Glutamatergic neuron (in vitro differentiated cells): ENCODE measurements around the gene PSMB10. TPM values are rescaled to one million over a fixed set of nuclear protein-coding genes. Genes with fewer than 3 reads are reported as not detected.

Experiments used
- DNase-seq: peaks from one replicate; pipeline ENCODE4 v3.0.0; 2022
- H3K27ac Mint-ChIP-seq: one replicate; pipeline ENCODE4 v1.8.0; 2020; ENCODE audit warnings: mild to moderate bottlenecking, mixed read lengths, inconsistent platforms; ENCODE audit not compliant: unreplicated experiment
- H3K27me3 Mint-ChIP-seq: one replicate; pipeline ENCODE4 v1.8.0; 2020; ENCODE audit warnings: mild to moderate bottlenecking, moderate library complexity, mixed read lengths, inconsistent platforms; ENCODE audit not compliant: unreplicated experiment
- H3K36me3 Mint-ChIP-seq: one replicate; pipeline ENCODE4 v1.8.0; 2020; ENCODE audit warnings: mild to moderate bottlenecking, mixed read lengths, inconsistent platforms; ENCODE audit not compliant: unreplicated experiment
- H3K4me1 Mint-ChIP-seq: one replicate; pipeline ENCODE4 v1.8.0; 2020; ENCODE audit warnings: mild to moderate bottlenecking, low read depth, mixed read lengths, inconsistent platforms; ENCODE audit not compliant: unreplicated experiment
- H3K4me3 Mint-ChIP-seq: one replicate; pipeline ENCODE4 v1.8.0; 2020; ENCODE audit warnings: mild to moderate bottlenecking, mixed read lengths, inconsistent platforms; ENCODE audit not compliant: unreplicated experiment
- H3K9me3 Mint-ChIP-seq: one replicate; pipeline ENCODE4 v1.8.0; 2020; ENCODE audit warnings: mild to moderate bottlenecking, moderate library complexity, mixed read lengths, inconsistent platforms; ENCODE audit not compliant: unreplicated experiment
- total RNA-seq: library from RNA; stranded (reverse); fragmentation: NEBNext Ultra II Directional; extraction: Animal tissue kit (Norgen Biotek cat#: 25700); gene quantifications from one replicate; pipeline ENCODE4 v1.2.1, GENCODE V29; 2021; ENCODE audit not compliant: unreplicated experiment
- TF ChIP-seq, protein P1 (sequence below): fragments of 200-600 bp; sonication (generic); IDR thresholded peaks from one replicate; pipeline ENCODE4 v1.5.0; 2021; ENCODE audit not compliant: partially characterized antibody, unreplicated experiment

PSMB10 gene
- total RNA-seq, 1 donor from 2014 or later = 11.0 TPM

DNA sequence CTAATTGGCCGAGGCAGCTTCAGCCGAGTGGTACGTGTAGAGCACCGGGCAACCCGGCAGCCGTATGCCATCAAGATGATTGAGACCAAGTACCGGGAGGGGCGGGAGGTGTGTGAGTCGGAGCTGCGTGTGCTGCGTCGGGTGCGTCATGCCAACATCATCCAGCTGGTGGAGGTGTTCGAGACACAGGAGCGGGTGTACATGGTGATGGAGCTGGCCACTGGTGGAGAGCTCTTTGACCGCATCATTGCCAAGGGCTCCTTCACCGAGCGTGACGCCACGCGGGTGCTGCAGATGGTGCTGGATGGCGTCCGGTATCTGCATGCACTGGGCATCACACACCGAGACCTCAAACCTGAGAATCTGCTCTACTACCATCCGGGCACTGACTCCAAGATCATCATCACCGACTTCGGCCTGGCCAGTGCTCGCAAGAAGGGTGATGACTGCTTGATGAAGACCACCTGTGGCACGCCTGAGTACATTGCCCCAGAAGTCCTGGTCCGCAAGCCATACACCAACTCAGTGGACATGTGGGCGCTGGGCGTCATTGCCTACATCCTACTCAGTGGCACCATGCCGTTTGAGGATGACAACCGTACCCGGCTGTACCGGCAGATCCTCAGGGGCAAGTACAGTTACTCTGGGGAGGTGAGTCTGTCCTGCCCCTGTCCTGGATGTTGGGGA is 27.5 kb downstream of the PSMB10 start:
- H3K36me3 Mint-ChIP-seq = no peaks in the 10 kb centered on the region
- no peak for DNase-seq
- TF ChIP-seq, protein P1, sequence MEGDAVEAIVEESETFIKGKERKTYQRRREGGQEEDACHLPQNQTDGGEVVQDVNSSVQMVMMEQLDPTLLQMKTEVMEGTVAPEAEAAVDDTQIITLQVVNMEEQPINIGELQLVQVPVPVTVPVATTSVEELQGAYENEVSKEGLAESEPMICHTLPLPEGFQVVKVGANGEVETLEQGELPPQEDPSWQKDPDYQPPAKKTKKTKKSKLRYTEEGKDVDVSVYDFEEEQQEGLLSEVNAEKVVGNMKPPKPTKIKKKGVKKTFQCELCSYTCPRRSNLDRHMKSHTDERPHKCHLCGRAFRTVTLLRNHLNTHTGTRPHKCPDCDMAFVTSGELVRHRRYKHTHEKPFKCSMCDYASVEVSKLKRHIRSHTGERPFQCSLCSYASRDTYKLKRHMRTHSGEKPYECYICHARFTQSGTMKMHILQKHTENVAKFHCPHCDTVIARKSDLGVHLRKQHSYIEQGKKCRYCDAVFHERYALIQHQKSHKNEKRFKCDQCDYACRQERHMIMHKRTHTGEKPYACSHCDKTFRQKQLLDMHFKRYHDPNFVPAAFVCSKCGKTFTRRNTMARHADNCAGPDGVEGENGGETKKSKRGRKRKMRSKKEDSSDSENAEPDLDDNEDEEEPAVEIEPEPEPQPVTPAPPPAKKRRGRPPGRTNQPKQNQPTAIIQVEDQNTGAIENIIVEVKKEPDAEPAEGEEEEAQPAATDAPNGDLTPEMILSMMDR = no peak
- no peak overlapping the region for H3K4me3 Mint-ChIP-seq
- H3K4me1 Mint-ChIP-seq = no peaks in the 10 kb centered on the region
- no peaks in the 10 kb centered on the region for H3K27me3 Mint-ChIP-seq
- no peak overlapping the region for H3K27ac Mint-ChIP-seq
- peaks cover 4% of the 10 kb centered on the region for H3K9me3 Mint-ChIP-seq

DNA sequence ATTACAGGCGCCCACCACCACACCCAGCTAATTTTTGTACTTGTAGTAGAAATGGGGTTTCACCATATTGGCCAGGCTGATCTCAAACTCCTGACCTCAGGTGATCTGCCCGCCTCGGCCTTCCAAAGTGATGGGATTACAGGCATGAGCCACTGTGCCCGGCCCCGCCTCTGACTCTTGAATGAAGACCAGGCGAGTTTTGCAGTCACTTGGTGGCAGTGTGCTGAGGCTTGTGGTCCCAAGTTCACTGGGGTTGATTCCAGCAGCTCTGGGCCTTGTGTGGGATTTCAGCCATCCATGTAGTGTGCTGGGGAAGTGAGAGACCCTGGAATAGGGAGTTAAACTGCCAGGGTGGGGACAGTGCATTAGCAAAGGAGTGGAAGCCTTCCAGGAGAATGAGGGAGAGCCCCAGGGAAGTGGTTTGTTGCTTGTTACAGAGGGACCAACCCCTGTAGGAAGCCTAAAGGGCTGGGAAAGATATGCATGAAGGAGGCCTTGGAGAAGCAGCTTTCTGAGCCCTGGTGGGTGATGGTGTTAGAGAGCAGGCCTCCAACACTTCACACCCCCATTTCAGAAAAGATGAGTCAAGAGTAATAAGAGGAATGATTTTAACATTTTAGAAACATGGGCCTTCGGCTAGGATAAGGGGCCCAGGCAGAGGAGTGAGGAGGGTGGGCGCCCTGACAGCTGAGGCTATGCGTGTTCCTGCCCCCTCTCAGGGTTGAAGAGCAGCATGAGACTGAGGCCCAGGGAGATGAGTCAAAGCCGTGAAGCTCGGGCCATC is 29.1 kb downstream of the PSMB10 start:
- Mint-ChIP-seq H3K4me3 (peak overlapping the region; percentile 25), H3K9me3 (peaks cover 4% of the 10 kb centered on the region), H3K36me3 (no peaks in the 10 kb centered on the region), H3K27ac (no peak overlapping the region), H3K4me1 (no peaks in the 10 kb centered on the region), H3K27me3 (no peaks in the 10 kb centered on the region)
- no peak for DNase-seq
- TF ChIP-seq, protein P1 = no peak

DNA sequence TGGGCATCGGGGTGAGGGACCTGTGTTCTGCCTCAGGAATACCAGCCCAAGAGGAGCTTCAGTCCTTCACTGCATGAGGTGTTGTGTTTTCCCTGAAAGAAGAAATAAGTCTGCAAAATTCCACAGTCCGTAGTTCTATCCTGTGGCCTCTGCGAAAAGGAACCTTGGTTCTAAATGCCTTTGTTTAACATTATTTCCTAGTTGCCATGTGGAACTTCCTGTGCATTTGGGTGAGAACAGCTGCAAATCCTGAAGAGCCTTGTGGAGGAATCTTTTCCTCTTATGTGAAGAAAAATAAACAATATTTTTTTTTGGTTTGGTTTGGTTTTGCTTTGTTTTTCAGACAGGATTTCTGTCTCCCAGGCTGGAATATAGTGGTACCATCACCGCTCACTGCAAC is 33.8 kb downstream of the PSMB10 start:
- peaks cover 2% of the 10 kb centered on the region for H3K27me3 Mint-ChIP-seq
- peaks cover 10% of the 10 kb centered on the region for H3K4me1 Mint-ChIP-seq
- H3K4me3 Mint-ChIP-seq = no peak overlapping the region
- no peak overlapping the region for H3K27ac Mint-ChIP-seq
- TF ChIP-seq, protein P1 = no peak
- DNase-seq = no peak
- no peaks in the 10 kb centered on the region for H3K36me3 Mint-ChIP-seq
- H3K9me3 Mint-ChIP-seq = peaks cover 1% of the 10 kb centered on the region

DNA sequence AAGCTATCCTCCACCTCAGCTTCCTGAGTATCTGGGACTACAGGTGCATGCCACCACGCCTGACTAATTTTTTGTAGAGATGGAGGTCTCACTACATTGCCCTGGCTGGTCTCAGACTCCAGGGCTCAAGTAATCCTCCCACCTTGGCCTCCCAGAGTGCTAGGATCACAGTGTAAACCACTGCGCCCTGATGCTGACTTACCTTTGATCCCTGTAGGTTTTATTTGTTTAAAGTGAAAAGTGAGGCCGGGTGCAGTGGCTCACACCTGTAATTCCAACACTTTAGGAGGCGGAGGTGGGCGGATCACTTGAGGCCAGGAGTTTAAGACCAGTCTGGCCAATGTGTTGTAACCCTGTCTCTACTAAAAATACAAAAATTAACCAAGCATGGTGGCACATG is 34.9 kb downstream of the PSMB10 start:
- H3K9me3 Mint-ChIP-seq = no peaks in the 10 kb centered on the region
- no peaks in the 10 kb centered on the region for H3K36me3 Mint-ChIP-seq
- H3K4me3 Mint-ChIP-seq = no peak overlapping the region
- H3K4me1 Mint-ChIP-seq = peaks cover 10% of the 10 kb centered on the region
- H3K27ac Mint-ChIP-seq = no peak overlapping the region
- DNase-seq = no peak
- peaks cover 2% of the 10 kb centered on the region for H3K27me3 Mint-ChIP-seq
- TF ChIP-seq, protein P1 = no peak

DNA sequence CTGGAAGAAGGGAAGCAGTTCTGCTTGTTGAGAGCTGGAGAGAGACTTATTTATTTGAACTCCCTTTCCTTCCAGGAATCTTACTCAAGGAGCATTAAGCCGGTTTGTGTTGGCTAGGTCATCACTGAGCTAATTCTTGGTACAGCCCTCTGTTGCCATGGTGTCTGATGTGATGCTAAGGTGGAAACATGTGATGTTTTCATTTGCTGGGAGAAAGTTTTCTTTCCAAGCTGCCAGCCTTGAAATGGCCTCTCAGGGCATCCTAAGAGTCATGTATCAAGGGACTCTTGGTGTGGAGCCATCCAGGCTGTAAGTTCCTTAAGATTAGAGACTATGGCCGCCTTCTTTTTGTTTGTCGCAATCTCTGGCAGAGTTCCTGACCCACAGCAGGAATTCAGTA is 39.4 kb downstream of the PSMB10 start:
- H3K9me3 Mint-ChIP-seq = peaks cover 5% of the 10 kb centered on the region
- peaks cover 17% of the 10 kb centered on the region for H3K4me1 Mint-ChIP-seq
- H3K36me3 Mint-ChIP-seq = no peaks in the 10 kb centered on the region
- TF ChIP-seq, protein P1 = no peak
- DNase-seq = no peak
- peaks cover 5% of the 10 kb centered on the region for H3K27me3 Mint-ChIP-seq
- no peak overlapping the region for H3K27ac Mint-ChIP-seq
- no peak overlapping the region for H3K4me3 Mint-ChIP-seq
